ENCODE measurements around the gene UPF3B.
"Not testable (repeated sequence)": the region's sequence is repeated elsewhere in the genome, so short reads cannot be mapped to it uniquely, and the experiment has no call there.

Gene UPF3B

GRCh38 chrX:119821703-119822102, 31.1 kb downstream of the UPF3B start:
- DNase-seq, result not testable (repeated sequence)

GRCh38 chrX:119817130-119817690, 35.6 kb downstream of the UPF3B start:
- no peak for DNase-seq

- DNase-seq, result no peak
Measured at GRCh38 chrX:119816300-119816699, 36.5 kb downstream of the UPF3B start.

- DNase-seq, result no peak
Measured at GRCh38 chrX:119809185-119809666, 43.5 kb downstream of the UPF3B start.

GRCh38 chrX:119808461-119808860, 44.3 kb downstream of the UPF3B start:
- not testable (repeated sequence) for DNase-seq

GRCh38 chrX:119802546-119802945, 50.2 kb downstream of the UPF3B start:
- DNase-seq, result no peak

GRCh38 chrX:119801253-119802221, 51.2 kb downstream of the UPF3B start:
- no peak for DNase-seq

DNA sequence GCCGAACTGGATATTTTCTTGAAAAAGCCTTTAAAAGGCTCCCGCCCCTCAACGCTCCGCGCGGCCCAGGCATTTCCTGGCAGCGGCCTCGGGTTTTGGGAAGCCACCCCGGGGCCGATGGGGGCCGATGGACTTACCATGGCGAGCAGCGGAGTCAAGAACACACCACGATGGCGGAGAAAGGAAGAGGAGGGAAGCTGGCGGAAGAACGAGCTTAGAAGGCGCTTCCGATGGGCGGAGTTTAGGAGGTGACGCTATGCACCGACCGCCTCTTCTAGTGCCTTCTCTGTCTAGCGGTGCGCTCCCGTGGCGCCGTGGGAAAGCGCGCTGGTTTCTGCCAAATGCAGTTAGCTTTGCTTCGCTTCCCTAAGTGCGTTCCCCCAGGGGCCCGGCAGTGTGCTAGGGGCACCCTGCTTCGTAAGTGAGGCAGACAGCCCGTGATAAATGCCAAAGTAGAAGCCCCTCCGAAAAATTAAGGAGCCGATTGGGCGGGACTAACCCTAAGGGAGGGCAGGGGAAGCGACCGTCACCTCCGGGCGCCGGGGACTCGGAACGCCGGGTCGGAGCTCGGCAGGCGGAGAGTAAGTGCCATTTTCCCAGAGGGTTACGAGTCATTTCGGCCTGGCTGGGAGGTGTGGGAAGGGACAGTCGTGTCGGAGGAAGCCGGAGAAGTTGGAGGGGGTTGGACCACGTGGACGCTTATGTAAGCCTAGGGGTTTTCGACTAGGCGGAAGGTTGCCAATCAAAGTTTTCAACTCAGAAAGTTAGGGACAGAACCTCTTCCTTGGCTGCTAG, 61.1 kb downstream of the UPF3B start, which contains the start of gene RPL39:
RPL39 (minus strand) TSS at position 194 of the 795 bp plus-strand sequence; CDS start at position 140, 54 bp downstream.
- peak; percentile 69 for DNase-seq

DNA sequence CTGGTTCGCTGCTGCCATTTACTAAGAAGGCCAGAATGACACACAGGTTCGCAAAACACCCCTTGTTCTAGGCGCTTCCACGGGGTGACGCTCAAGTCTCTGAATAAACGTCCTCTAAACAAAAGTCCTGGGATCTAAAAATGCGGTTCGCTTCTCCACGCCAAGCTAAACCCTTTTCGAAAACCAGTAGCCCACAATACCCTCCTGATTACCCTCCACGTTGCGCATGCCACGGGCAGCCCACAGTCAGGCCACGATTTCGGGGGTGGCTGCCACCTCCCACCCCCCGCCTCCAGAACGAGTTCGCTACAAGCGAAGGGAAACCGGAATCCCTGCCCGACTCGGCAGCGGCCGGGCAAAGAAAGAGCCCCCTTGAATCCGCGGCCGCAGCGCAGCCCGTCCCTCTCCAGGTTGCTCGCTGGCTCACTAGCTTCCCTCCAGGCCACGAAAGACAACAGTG, 61.8 kb downstream of the UPF3B start:
- DNase-seq, result peak; percentile 4

DNA sequence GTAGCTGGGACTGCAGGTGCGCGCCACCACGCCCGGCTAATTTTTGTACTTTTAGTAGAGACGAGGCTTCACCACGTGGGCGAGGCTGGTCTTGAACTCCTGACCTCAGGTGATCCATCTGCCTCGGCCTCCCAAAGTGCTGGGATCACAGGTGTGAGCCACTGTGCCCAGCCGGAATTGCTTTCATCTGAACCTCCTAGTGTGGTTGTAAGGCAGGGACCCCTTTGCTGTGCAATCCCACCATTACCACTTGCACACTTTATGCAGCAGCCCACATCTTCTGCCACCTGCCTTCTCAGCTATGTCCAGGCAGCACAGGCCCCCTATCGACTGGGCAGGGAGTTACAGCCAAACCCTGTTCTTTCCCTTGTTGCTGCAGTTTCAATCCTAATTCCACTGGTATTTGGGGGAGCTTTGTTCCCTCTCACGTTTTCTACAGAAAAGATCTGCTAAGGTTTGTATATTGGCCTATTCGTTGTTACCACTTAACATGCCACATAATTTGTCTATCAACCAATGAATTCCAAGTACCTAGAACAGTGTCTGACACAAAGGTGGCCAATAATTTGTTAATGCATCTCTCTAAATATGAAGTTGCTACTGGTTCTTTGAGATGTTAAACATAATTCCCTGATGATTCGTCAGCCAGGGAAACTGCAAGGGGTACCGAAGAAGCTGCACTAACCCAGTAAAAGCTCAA, 67.9 kb downstream of the UPF3B start:
- DNase-seq, result no peak

Data from NK-92 treated with Interleukin-12 subunit alpha and Interleukin-12 subunit beta, amount 100 ng/mL, for 24 hours (cell line).